Measurements from ENCODE around the gene RNF157.

DNA sequence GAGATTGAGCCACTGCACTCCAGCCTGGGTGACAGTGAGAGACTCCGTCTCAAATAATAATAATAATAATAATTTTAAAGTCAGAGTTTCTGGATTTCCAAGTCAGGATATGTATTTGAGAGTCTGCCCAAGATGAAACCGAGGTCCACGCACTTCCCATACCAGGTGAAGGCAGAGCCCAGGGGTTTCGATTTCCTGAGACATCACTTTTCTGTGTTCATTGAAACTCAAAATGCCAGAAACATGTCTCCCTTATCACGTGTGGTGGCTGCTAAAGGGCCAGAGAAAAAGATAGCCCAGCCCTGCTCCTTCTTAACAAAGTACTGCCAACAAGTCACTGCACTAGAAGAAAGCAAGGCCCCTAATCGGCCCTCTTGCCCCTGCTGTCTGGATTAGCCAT, 9.8 kb upstream of the RNF157 start:
- TF ChIP-seq, protein P1, sequence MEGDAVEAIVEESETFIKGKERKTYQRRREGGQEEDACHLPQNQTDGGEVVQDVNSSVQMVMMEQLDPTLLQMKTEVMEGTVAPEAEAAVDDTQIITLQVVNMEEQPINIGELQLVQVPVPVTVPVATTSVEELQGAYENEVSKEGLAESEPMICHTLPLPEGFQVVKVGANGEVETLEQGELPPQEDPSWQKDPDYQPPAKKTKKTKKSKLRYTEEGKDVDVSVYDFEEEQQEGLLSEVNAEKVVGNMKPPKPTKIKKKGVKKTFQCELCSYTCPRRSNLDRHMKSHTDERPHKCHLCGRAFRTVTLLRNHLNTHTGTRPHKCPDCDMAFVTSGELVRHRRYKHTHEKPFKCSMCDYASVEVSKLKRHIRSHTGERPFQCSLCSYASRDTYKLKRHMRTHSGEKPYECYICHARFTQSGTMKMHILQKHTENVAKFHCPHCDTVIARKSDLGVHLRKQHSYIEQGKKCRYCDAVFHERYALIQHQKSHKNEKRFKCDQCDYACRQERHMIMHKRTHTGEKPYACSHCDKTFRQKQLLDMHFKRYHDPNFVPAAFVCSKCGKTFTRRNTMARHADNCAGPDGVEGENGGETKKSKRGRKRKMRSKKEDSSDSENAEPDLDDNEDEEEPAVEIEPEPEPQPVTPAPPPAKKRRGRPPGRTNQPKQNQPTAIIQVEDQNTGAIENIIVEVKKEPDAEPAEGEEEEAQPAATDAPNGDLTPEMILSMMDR (IDR thresholded peaks at IDR 0.05) = no peak
- TF ChIP-seq POLR2AphosphoS5 (IDR thresholded peaks at IDR 0.05) (no peak), POLR2A (IDR thresholded peaks at IDR 0.05) (no peak)
